Lung (tissue), 12 donors: ENCODE data around the gene ARID3C. TPM values are rescaled to one million over a fixed set of nuclear protein-coding genes. Genes with fewer than 3 reads are reported as not detected.

Experiments used
- ATAC-seq: fragments of 200-7000 bp; cut with Tn5 transposase; one replicate; pipeline ENCODE4 v1.9.1; 2020; ENCODE audit warnings: moderate number of reproducible peaks; ENCODE audit not compliant: insufficient read depth, low FRiP score
- DNase-seq, 3 donors: peaks; one replicate each; pipeline ENCODE4 v3.0.0-alpha.2; 2013 to 2017
- H3K27ac ChIP-seq, 2 donors: one replicate each; pipeline ENCODE4 v1.5.1; 2013; ENCODE audit warnings: mild to moderate bottlenecking in 2 of 2, moderate library complexity in 2 of 2, control low read depth in 1 of 2, inconsistent platforms in 1 of 2, low read depth in 1 of 2, low read length in 1 of 2
- H3K27me3 ChIP-seq, 3 donors: one replicate each; pipeline ENCODE4 v1.5.1; 2013; ENCODE audit warnings: low read length in 2 of 3; ENCODE audit not compliant: control insufficient read depth in 3 of 3, insufficient read depth in 3 of 3
- H3K36me3 ChIP-seq, 4 donors: one replicate each; pipeline ENCODE4 v1.5.1; 2013; ENCODE audit warnings: low read length in 4 of 4, mild to moderate bottlenecking in 1 of 4, moderate library complexity in 1 of 4; ENCODE audit not compliant: control insufficient read depth in 4 of 4, insufficient read depth in 4 of 4
- H3K4me1 ChIP-seq, 5 donors: one replicate each; pipeline ENCODE4 v1.5.1; 2013; ENCODE audit warnings: low read length in 5 of 5, mild to moderate bottlenecking in 2 of 5, moderate library complexity in 1 of 5; ENCODE audit not compliant: control insufficient read depth in 5 of 5, insufficient read depth in 5 of 5
- H3K4me3 ChIP-seq: one replicate; pipeline ENCODE4 v1.5.1; 2013; ENCODE audit warnings: mild to moderate bottlenecking, control low read depth, moderate library complexity
- H3K9ac ChIP-seq, 2 donors: one replicate each; pipeline ENCODE4 v1.5.1; 2013; ENCODE audit warnings: low read length in 2 of 2, control low read depth in 1 of 2; ENCODE audit not compliant: insufficient read depth in 1 of 2
- H3K9me3 ChIP-seq, 4 donors: one replicate each; pipeline ENCODE4 v1.5.1; 2013; ENCODE audit warnings: low read length in 3 of 4, mild to moderate bottlenecking in 1 of 4, moderate library complexity in 1 of 4; ENCODE audit not compliant: control insufficient read depth in 4 of 4, insufficient read depth in 3 of 4
- WGBS, 2 donors: extraction: QIAGEN DNeasy Blood & Tissue Kit; methylation state at CpG; one replicate each; pipeline ENCODE4 v1.1.7; 2013; 5-methylcytosine and 5-hydroxymethylcytosine counted together
- polyA plus RNA-seq, 2 donors: library from polyadenylated mRNA; stranded (reverse); fragments of 200-250 nt; gene quantifications; one replicate each; pipeline ENCODE4 v1.2.1, GENCODE V29; 2013
- total RNA-seq, 2 donors: library from RNA; depleted of rRNA in 1 of 2; stranded (reverse); fragments of >200 nt in 1 of 2; gene quantifications; one replicate each; pipeline ENCODE4 v1.2.1, GENCODE V29; 2014 to 2021
- TF ChIP-seq, protein P1 (sequence below): IDR thresholded peaks from 2 replicates; pipeline ENCODE4 v1.5.1; 2012; ENCODE audit warnings: mild to moderate bottlenecking; ENCODE audit errors: control extremely low read depth, extremely low read depth
- donor health status: control.
- donor health status: control.
- donor health status: Bipolar disorder and iron deficiency.
- donor health status: healthy.
- donor health status: DM: yes; HTN: yes; CAD: no.

ARID3C gene
- total and polyA plus RNA-seq, 4 donors: not detected

DNA sequence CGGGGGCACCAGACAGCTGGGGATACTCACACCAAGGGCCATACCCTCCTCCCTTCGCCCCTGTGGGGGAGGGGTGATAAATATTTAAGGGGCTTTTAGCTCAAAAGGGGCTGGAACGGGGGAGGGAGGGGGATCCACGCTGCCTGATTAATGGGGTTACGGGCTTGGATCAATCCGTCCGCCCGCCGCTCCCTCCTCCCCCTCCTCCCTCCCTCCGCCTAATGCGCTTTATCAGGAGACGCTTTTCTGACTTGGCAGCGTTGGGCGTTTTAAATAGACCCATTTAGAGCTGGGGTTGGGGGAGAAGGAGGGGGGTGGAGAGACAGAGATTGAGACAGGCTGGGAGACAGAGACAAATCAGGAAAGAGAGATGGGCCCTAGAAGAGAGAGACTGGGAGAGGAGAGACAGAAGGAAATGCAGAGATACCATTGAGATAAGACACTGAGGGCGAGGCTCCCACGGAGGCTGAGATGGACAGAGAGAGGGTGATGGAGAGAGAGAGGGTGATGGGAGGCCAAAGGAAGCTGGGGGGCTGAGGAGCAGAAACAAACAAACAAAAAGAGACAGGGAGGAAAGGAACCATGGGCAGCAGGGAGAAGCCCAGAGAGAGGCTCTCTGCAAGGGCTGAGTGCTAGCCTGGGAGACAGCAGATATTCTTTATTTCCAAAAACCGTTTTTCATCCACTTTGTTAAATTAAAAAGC, 49.6 kb downstream of the ARID3C start:
- Histone ChIP-seq H3K27me3 (peaks cover 0 to 52% (median 5%) of the 10 kb centered on the region in 3 donors), H3K4me3 (no peak overlapping the region), H3K36me3 (no peaks in the 10 kb centered on the region), H3K27ac (no peak overlapping the region), H3K9me3 (peaks cover 0 to 2% (median 0%) of the 10 kb centered on the region in 4 donors), H3K4me1 (peaks cover 0 to 85% (median 30%) of the 10 kb centered on the region in 5 donors), H3K9ac (peak overlapping the region in 1 of 2 donors; percentile 44)
- ATAC-seq (no peak), DNase-seq (peak; percentile 86 to 97 (median 95))
- 7 to 9% methylated on average over 17 of the region's 17 CpGs for WGBS, 2 donors
- TF ChIP-seq, protein P1, sequence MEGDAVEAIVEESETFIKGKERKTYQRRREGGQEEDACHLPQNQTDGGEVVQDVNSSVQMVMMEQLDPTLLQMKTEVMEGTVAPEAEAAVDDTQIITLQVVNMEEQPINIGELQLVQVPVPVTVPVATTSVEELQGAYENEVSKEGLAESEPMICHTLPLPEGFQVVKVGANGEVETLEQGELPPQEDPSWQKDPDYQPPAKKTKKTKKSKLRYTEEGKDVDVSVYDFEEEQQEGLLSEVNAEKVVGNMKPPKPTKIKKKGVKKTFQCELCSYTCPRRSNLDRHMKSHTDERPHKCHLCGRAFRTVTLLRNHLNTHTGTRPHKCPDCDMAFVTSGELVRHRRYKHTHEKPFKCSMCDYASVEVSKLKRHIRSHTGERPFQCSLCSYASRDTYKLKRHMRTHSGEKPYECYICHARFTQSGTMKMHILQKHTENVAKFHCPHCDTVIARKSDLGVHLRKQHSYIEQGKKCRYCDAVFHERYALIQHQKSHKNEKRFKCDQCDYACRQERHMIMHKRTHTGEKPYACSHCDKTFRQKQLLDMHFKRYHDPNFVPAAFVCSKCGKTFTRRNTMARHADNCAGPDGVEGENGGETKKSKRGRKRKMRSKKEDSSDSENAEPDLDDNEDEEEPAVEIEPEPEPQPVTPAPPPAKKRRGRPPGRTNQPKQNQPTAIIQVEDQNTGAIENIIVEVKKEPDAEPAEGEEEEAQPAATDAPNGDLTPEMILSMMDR: no peak

DNA sequence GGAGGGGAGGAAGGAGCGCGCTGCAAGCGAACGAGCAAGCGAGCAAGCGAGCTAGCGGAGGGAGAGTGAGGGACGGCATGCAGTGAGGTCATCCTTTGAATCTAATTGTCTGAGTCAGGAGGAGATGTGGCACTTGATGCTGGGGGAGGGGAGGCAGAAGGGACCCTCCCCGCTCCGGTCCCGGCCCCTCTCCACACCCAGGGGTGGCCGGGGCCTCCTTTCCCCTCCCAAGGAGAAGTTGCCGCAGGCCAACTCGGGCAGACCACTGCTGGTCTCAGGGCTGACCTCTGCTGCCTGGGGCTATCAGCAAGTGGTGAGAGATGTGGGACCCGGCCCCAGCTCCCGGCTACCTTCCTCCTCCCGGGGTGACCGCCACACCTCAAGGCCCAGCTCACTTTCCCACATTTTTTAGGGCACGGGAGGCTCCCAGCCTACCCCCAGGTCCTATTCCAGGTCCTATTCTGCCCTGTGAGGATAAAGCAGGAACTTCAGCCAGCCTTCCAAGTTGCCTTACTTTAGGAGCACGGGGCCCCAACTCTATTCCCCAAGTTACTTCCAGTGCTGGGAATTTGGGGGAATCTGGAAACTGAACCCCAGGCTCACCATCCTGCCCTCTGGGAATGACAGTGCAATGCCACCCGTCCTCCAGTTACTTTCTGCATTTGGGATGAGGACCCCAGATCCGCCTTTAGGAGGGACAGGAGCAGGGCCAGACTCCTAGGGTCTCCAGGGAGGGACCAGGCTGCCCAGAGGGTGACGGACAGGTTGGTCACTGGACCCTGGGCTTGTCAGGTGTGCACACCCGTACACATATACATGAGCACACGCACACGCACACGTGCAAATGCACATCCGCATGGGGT, 50.4 kb downstream of the ARID3C start:
- peaks cover 2 to 48% (median 5%) of the 10 kb centered on the region in 3 donors for H3K27me3 ChIP-seq
- ATAC-seq: no peak
- H3K36me3 ChIP-seq: no peaks in the 10 kb centered on the region
- peak; percentile 78 to 86 (median 83) for DNase-seq
- TF ChIP-seq, protein P1: no peak
- H3K27ac ChIP-seq: no peak overlapping the region
- peaks cover 0 to 83% (median 32%) of the 10 kb centered on the region in 5 donors for H3K4me1 ChIP-seq
- peak overlapping the region in 1 of 2 donors; percentile 29 for H3K9ac ChIP-seq
- peaks cover 0 to 2% (median 0%) of the 10 kb centered on the region in 4 donors for H3K9me3 ChIP-seq
- 10 to 12% methylated on average over 23 to 28 of the region's 28 CpGs for WGBS, 2 donors
- H3K4me3 ChIP-seq: no peak overlapping the region

DNA sequence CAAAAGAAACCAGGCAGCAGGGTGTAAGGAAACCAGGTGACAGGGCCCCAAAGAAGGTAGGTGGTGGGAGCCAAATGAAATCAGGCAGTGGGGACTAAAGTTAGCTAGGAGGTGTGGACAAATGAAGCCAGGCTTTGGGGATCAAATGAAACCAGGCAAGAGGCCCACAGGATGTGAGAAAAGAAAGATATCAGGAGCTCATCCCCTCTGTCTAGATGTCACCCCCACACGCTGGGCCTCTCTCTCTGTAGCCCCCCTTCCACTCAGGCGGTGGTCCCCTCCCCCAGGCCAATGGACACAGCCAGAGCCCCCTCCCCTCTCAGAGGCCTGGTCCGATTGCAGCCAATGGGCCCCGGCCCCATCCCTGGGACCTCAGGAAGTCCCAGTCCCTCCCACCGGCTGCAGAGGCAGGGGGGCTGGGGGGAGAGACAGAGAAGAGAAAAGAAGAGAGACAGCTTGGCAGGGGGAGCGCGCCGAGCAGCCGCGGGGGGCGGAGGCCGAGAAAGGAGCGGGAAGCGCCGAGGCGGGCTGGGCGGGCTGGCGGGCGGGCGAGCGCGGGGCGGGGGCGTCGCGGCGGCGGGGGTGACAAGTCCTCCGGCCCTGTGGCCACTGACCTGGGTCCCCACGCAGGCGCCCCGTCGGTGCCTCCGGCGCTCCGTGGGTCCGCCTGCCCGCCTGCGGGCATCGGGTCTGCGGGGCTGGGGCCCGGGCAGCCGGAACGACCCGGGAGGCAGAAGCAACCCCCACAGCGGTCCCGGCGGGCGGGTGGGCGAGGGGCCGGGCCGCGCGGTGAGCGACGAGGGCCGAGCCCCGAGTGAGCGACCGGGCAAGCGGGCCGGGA, 51.2 kb downstream of the ARID3C start:
- H3K36me3 ChIP-seq: peaks cover 0 to 6% (median 0%) of the 10 kb centered on the region in 4 donors
- peaks cover 2 to 44% (median 5%) of the 10 kb centered on the region in 3 donors for H3K27me3 ChIP-seq
- TF ChIP-seq, protein P1: no peak
- H3K9ac ChIP-seq: no peak overlapping the region
- peaks cover 0 to 2% (median 0%) of the 10 kb centered on the region in 4 donors for H3K9me3 ChIP-seq
- peaks cover 0 to 84% (median 32%) of the 10 kb centered on the region in 5 donors for H3K4me1 ChIP-seq
- H3K27ac ChIP-seq: no peak overlapping the region
- peak; percentile 94 to 97 (median 95) for DNase-seq
- no peak for ATAC-seq
- no peak overlapping the region for H3K4me3 ChIP-seq
- WGBS, 2 donors: 2 to 3% methylated on average over 27 to 62 of the region's 62 CpGs
